Lower leg skin (tissue), 3 donors: ENCODE data around the gene HP1BP3.

Experiments used
- POLR2A ChIP-seq, 2 donors: fragments of 450-650 bp; IDR thresholded peaks; one replicate each; pipeline ENCODE4 v1.6.1; 2016 to 2017; ENCODE audit warnings: antibody characterized with exemption in 2 of 2, mild to moderate bottlenecking in 1 of 2, moderate library complexity in 1 of 2
- TF ChIP-seq, protein P1 (sequence below), 3 donors: fragments of 450-650 bp; IDR thresholded peaks; one replicate each; pipeline ENCODE4 v1.5.1; 2016; ENCODE audit warnings: antibody characterized with exemption in 3 of 3, mild to moderate bottlenecking in 3 of 3, moderate library complexity in 2 of 3

DNA sequence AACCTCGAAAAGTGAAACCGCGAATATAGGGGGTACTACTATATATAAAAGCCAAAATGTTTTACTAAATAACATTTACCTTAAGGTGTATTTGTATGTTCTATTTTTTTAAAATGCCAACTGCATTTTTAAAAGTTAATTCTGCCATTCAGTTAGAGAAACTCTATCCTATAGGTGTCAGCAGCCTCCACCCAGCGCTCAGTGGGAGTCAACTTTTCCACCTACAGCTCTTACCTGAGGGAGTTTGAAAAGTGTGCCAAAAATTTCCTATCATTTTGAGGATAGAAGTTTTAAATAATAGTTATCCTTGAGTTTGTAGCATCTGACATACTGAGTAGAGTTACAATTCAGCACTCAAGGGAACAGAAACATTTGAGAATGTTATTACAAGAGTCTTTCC, 6.1 kb upstream of the HP1BP3 start:
- TF ChIP-seq, protein P1, sequence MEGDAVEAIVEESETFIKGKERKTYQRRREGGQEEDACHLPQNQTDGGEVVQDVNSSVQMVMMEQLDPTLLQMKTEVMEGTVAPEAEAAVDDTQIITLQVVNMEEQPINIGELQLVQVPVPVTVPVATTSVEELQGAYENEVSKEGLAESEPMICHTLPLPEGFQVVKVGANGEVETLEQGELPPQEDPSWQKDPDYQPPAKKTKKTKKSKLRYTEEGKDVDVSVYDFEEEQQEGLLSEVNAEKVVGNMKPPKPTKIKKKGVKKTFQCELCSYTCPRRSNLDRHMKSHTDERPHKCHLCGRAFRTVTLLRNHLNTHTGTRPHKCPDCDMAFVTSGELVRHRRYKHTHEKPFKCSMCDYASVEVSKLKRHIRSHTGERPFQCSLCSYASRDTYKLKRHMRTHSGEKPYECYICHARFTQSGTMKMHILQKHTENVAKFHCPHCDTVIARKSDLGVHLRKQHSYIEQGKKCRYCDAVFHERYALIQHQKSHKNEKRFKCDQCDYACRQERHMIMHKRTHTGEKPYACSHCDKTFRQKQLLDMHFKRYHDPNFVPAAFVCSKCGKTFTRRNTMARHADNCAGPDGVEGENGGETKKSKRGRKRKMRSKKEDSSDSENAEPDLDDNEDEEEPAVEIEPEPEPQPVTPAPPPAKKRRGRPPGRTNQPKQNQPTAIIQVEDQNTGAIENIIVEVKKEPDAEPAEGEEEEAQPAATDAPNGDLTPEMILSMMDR (IDR thresholded peaks at IDR 0.05): no peak
- TF ChIP-seq POLR2A (IDR thresholded peaks at IDR 0.05): no peak
